GM18909 (cell line): ENCODE measurements around the gene MMP1.

Experiments used
- ATAC-seq: cut with Tn5 transposase; IDR thresholded peaks from one replicate; pipeline ENCODE4 v1.9.1; 2021; ENCODE audit warnings: mild to moderate bottlenecking; ENCODE audit not compliant: unreplicated experiment, poor library complexity

The MMP1 gene

DNA sequence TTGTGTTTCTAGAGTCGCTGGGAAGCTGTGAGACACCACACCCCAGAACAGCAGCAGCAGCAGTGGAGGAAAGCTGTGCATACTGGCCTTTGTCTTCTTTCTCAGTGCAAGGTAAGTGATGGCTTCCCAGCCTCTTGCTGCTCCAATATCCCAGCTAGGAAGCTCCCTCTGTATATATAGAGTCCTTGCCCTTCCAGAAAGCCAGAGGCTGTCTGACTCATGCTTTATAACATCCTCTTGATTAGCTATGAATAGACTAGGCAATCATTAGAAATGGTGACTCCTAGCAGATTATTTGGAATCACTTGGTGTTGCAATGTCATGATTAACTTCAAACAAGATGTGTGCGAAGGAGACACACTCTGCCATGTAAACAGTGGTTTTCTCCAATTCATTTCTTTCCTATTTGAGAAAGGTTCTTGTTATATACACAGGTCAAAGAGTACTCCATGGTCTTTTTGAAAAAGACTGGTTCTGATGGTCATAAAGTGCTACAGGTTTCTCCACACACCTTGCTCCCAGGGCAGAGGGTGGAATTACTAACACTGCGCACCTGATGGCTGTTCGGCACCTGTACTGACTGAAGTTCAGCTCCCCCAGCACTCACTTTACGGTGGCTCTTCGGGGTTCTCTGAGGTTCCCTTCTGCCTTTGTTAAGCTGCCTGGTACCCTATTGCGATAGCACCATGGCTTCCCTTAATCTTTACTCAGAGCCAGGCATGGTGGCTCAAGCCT is at the start of gene MMP1:
MMP1 (minus strand) TSS at position 149 of the 735 bp plus-strand sequence; CDS start at position 81, 68 bp downstream.
- no peak for ATAC-seq

DNA sequence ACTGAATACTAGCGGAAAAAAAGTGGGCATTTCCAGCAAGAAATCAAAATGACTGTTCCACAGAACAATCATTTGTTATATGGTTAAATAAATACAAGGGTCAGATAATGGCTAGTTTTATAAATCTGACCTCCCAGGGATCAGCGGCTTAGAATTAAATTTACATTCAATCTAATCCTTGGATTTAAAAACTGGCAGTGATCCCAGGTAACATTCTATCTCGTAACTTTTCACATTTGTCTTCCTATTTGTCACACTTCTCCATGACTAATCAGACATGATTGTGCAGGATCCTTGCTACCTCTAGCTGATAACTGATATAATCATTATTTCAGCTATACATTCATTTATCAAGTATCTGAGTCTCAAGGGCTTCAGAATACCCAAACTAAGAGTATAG is 48.3 kb upstream of the MMP1 start:
- no peak for ATAC-seq

DNA sequence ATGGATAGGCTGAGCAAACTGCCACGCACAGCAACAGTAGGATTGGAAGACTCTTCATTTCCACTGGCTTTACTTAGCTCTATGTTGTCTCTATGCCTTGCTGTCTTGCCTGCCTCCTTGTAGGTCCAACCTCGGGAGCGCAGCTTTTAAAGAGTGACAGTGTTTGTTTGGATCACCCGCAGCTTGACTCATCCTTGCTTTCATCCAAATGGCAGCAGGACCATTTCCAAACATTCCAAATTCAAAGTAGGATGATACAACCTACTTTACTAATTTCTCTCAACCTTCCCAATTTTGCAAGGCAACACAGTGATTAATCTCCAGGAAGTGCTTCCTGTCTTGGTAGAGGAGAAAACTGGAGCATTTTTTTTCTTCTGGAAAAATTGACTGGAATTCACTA is 45.5 kb upstream of the MMP1 start, which contains the start of gene MMP3:
MMP3 (minus strand) TSS at position 121 of the 400 bp plus-strand sequence; CDS start at position 58, 63 bp downstream.
- no peak for ATAC-seq

DNA sequence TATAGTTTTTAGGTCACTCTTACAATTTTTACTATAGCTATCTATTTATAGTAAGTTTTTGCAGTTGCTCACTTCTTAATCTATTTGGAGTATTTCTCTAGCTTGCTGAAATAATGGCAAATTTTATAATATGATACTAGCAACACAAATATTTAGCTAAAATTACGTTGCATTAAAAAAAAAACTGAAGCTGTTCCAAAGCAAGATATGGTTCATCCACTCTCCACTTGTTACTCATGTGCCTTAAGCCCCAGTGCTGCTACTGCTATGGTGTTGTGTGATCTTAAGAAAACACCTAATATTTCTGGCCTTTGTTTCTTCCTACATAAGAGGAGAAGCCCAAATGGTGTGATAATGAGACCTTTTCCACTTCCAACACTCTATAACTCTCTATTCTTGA is 45.0 kb upstream of the MMP1 start:
- no peak for ATAC-seq

DNA sequence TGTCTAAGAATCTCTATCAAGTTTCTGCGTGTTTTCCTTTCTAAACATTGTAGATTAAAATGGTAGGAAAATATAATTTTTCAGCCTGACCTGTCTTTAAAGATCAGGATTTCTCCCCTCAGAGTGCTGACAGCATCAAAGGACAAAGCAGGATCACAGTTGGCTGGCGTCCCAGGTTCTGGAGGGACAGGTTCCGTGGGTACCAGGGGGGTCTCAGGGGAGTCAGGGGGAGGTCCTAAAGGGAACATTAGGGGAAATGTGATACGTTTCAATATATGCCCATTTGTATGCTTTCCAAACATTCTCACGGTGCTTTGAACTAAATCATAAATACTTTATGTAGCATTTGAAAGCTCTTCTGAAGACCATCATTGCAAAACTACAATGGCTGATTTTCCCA is 42.1 kb upstream of the MMP1 start:
- ATAC-seq = no peak

DNA sequence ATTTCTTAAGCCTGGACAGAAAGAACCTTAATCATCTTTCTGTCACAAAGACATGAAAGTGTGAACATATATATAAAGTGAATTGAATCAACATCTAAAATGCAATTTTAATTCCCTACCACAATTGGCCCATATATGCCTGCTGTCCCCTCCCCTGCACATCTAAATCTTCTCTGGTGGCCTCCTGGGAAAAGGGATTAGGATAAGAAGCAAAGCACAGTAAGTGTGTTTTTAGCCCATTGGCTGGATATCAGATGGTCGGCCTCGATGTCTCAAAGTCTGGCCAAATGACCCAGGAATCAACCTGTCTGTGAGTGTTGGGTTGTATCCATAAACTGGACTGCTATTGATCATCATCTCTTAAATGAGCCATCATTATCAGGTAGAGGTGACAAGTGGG is 39.7 kb upstream of the MMP1 start:
- no peak for ATAC-seq

DNA sequence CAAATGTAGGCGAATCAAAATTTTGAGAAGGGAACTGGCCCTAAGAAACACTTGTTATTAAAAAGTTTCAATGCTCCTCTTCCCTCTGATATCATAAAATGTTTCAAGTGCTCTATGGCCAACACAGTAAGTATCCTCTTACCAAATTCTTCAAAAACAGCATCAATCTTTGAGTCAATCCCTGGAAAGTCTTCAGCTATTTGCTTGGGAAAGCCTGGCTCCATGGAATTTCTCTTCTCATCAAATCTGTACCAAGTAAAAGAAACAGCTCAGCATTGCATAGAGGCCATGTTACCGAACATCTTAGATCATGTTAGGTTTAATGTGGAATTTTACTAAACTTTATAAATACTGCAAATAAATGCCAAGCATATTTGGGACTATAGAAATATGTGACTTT is 39.2 kb upstream of the MMP1 start:
- ATAC-seq = no peak

DNA sequence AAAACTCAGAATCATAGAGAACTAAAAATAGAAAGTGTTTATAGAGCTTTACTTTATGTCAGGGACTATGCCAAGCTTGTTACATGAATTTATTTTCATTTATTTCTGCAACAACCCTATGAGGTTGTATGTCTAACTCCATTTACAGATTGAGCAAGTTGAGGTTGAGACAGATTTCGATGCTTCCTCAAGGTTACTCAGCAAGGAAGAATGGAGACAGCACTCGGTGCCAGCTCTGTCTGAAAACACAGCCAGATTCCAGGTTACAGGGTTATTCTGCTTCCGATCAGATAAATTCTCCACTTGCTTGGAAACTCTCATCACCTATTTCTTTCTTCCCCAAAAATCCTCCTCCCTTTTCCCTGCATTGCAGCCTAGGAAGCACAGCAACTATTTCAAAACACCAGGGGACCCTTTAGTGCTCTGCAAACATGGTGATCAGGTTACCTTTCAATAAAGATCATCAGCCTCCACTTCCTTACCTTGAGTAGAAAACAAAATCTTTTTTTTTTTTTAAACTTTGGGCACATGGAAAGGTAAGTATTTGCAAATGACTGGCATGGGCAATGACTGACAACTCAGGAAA is 38.4 kb upstream of the MMP1 start:
- no peak for ATAC-seq

DNA sequence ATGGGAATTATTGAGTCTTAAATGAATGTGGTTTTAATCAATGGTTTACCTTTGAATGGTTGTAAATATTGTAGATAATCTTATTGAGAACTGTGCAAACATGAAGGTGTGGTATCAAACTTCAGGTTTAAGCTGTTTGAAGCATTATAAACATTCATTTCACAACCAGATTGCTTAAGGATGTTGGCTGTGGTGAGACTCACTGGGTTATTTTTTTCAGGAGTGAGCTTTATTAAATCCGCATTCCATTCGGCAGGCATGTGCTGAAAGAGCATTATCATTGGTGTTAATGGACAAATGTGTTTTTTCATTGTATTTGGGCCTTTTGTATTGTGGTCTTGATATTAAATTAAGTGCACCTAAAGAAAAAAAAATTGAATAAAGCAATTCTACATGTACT is 35.8 kb upstream of the MMP1 start:
- no peak for ATAC-seq

DNA sequence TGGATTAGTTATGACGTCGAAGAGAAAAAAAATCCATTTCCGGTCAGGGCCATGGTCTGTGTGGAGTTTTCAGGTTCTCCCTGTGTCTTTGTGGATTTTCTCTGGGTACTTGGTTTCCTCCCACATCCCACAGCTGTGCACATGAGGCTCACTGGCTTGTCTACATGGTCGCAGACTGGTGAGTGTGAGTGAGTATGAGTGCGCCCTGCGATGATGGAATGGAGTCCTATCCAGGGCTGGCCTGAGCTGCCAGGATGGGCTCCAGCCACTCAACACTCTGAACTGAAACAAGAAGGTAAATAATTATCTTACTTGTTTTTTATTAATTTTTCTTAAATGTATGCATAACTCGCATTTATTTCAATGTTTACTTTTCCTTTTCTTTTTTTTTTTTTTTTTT is 34.7 kb upstream of the MMP1 start:
- ATAC-seq = no peak

DNA sequence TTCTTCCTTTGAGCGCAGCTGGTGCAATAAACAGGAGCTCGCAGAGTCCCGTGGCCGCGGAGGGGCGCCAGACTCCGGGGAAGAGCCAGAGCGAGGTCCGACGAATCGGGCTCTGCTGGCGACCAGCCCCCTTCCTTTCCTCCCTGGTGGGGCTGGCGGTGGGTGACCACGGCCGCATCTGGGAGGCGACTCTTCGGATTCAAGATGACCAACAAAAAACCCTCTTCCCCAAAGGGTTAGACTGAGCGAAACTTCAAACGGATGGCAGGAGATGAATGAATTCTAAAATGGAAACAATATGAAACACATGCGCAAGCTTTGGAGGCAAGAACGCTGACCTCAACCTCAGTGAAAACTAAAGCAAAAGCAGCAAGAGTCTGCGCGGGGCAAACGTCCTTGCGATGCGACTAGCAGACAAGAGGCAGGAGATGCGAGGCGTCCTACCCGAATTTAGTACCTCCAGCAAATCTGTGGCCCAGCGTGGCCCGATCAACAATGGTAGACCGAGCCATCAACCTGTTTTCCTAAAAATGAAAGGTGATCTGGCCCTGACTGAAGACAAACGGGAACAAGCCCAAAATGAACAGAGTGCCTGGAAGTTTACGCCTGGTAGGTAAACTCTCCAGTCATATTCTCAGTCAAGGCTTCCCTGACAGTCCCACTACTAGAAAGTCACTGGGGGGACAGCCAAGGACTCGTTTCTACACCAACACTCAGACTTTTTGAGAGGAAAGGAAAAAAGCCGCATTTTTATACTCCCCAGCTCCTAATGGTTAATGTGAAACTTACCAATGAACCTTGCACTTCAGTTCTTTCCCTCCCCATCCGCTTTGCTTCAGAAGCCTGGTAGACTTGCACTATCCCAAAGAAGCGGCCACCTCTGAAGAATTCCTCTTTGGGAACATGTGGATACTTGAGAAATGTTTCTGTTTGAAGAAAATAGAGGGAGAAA is 33.8 kb upstream of the MMP1 start:
- ATAC-seq = no peak

DNA sequence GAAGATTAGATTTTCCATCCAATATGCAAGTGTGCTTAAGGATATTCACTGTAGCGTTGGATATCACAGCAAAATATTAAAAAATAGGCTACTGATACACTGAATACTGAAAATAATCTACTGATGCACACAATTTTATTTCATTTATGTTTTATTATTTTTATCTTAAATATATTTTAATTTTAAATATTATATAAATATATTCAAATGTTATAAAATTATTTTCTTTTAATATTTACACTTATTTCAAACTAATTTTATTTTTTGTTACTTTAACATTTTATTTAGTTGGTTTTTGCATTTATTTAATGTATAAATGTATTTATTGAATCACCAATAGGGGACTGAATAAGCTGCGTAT is 33.1 kb upstream of the MMP1 start:
- no peak for ATAC-seq

DNA sequence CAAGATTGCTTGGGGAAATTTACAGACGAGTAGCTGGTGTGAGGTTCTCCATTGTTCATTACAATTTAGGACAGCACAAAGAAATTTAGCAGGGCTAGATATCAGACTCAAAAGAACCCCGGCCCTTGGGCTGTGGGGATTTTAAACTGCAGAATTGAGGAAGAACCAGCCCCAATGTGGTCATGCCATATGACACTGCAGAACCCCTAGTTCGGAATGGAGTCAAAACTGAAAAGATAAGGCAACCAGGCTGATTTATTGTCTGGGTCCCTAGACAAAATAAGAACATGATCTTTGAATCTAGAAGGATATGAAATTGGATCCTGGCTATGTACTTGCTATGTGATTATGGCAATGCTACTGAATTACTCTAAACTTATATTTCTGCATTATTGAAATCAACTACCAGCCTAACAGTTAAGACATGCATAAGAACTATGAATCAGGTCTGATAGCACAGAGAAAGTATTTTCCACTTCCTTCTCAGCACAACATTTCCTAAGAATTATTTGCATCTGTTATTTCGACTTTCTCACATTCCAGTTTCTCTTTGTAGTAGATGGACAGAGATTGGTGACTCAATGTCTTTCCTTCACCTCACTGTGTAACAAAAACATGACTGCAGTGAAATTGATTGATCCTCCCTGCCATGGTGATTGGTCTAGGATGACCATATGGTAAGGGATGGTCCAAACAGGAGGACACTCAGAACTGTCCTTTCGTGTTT is 32.2 kb upstream of the MMP1 start:
- ATAC-seq = no peak

DNA sequence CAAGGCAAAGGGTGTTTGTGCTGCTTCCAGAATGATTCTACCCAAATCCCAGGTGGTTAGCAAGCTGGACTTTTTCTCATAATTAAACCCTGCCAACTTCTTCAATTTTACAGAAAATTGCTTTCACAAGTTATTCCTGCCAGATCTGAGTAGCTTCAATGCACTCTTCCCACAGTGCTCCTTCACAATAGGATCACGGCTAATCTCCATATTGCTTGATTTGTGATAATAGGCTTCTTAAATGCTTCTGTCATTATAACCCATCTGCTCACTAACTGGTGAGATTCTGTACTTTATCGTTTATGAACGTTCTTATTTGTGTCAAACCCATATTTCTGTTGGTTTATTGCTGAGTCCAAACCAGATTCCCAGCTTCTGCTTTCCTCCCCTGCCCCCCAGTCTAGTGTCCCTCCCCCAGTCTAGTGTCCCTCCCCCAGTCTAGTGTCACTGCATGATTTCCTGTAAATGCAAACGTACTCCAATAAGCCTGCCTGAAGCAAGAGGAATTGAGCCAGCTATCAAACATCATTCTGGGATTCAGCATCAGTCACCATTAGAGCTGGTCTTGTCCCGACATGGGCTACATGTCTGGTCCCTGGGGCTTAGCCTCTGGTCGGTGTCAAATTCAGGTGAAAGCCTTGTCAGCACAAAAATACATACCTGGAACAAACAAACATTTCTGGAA is 31.5 kb upstream of the MMP1 start:
- ATAC-seq = no peak

DNA sequence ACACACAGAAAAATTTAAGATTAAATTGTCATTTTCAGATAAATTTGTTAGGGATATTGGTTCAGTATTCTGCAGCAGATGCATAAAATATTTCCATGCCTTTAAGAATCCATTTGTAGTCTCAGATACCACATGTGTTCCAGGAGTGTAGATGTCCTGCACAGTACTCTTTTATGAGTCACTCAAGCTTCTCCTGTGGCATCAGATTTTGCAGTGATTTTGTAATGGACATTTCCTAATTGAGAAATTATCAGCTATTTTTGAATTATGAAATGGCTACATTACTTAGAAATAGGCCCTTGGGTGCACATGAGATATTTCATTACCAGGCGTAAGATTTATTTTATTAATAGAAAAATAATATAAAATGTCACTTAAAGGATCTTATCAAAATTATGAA is 26.6 kb upstream of the MMP1 start:
- ATAC-seq = no peak

DNA sequence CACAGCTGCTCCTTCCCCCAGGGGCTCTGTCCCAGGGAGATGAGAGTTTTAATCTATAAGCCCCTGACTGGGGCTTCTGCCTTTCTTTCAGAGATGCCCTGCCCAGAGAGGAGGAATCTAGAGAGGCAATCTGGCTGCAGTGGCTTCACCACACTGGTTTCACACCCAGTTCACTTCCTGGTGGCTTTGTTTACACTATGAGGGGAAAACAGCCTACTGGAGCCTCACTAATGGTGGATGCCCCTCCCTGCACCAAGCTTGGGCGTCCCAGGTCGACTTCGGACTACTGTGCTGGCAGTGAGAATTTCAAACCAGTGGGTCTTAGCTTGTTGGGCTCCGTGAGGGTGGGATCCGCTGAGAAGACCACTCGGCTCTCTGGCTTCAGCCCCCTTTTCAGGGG is 21.5 kb upstream of the MMP1 start:
- no peak for ATAC-seq

DNA sequence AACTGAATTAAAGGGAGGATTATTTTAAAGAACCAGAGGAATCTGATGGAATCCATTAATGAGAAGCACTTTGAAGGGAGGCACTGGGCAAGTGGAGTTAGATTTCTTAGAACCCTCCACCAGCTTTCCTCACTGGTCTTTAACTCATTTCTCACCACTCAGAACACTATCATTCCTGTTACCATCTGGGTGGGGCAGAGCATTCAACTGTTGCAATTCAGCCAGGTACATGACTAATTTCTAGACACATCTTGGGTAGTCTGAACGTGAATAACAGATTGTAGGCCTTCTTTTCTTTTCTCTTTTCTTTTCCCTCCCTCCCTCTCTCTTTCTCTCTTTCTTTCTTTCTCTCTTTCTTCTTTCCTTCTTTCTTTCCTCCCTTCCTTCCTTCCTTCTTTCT is 15.5 kb upstream of the MMP1 start:
- ATAC-seq = no peak

DNA sequence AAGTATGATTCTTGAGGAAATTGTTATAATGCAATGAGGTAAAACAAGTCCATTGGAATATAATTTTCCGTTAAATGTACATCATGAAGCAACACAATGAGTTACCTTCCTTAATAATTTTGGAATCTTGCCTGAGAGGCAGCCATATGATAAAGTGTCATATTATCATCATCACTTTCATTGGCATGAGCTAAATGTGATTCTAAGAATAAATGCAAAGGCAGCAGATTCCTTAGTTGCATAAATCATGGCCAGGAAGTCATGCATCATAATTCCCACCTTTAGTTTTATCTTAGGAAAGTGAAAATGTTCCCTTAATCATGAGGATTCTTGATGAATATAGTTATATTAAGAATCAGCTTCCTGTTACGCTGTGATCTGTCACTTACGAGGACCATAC is 14.2 kb upstream of the MMP1 start:
- ATAC-seq = no peak

DNA sequence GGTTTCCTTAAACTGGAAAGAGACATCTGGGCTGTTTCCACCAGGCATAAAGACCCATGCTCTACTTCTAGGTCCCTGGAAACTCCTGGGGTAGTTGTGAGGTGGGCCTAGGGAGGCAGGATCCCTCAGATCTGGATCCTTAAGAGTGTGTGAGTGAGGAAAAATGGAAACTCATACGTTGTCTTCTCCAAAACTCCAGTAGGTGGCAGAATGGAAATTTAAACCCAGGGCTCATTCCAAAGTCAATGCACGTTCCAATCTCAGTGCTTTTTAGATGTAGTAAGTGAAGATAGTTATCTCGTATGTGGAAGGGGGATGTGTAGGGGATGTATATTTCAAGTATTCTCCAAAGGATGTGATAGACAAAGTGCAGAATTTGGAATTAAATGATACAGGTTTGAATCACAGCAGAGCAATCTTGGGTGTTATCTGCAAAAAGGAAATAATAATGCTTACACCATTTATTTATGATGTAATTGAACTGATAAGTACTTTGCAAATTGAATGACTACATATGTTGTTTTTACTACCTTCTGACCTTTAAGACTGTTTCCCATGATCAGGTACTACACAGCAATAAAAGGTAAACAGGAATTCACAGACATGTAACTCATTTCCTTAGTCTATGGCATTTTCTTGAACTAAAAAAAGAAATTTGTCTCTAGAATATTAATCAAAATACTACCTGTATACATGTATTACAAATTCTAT is 13.1 kb upstream of the MMP1 start:
- ATAC-seq = no peak
